ENCODE results near the gene DTNB. TPM values are rescaled to one million over a fixed set of nuclear protein-coding genes. Genes with fewer than 3 reads are reported as not detected.
A peak's percentile ranks its signal among the peaks of the same experiment; 100 is the strongest.
"Not testable (repeated sequence)": the region's sequence is repeated elsewhere in the genome, so short reads cannot be mapped to it uniquely, and the experiment has no call there.

Gene DTNB
- 18.3 TPM for total RNA-seq

GRCh38 chr2:25673300-25674076 lies at the start of gene DTNB:
Gene DTNB, minus strand, starts transcription at chr2:25673577. Its CDS starts 20,917 bp downstream, at chr2:25652660.
- H3K4me3 ChIP-seq (ENCODE audit: low read length), result peak within 1 kb of the TSS; percentile 82

GRCh38 chr2:25722224-25722623 lies 48.8 kb upstream of the DTNB start:
- H3K4me3 ChIP-seq (ENCODE audit: low read length), result no peak overlapping the region
- H3K27me3 ChIP-seq (ENCODE audit: insufficient read depth, low read length), result no peaks in the 10 kb centered on the region
- H3K9me3 ChIP-seq (ENCODE audit: low read depth, low read length), result no peaks in the 10 kb centered on the region
- no peaks in the 10 kb centered on the region for H3K4me1 ChIP-seq (ENCODE audit: insufficient read depth, low read length)

More at GRCh38 chr2:25673300-25674076, at the start of gene DTNB:
- H3K4me1 ChIP-seq (ENCODE audit: insufficient read depth, low read length), result peaks cover 22% of the 10 kb centered on the region
- H3K27me3 ChIP-seq (ENCODE audit: insufficient read depth, low read length), result no peaks in the 10 kb centered on the region
- H3K9me3 ChIP-seq (ENCODE audit: low read depth, low read length), result no peaks in the 10 kb centered on the region

GRCh38 chr2:25720575-25720974 lies 47.2 kb upstream of the DTNB start:
- no peak overlapping the region for H3K4me3 ChIP-seq (ENCODE audit: low read length)
- no peaks in the 10 kb centered on the region for H3K27me3 ChIP-seq (ENCODE audit: insufficient read depth, low read length)
- H3K9me3 ChIP-seq (ENCODE audit: low read depth, low read length), result no peaks in the 10 kb centered on the region
- no peaks in the 10 kb centered on the region for H3K4me1 ChIP-seq (ENCODE audit: insufficient read depth, low read length)

GRCh38 chr2:25714740-25715139 lies 41.4 kb upstream of the DTNB start:
- Histone ChIP-seq H3K4me1 (ENCODE audit: insufficient read depth, low read length) (peaks cover 19% of the 10 kb centered on the region), H3K27me3 (ENCODE audit: insufficient read depth, low read length) (no peaks in the 10 kb centered on the region), H3K9me3 (ENCODE audit: low read depth, low read length) (no peaks in the 10 kb centered on the region)

GRCh38 chr2:25712455-25712854 lies 39.1 kb upstream of the DTNB start:
- Histone ChIP-seq H3K4me3 (ENCODE audit: low read length) (no peak overlapping the region), H3K27me3 (ENCODE audit: insufficient read depth, low read length) (no peaks in the 10 kb centered on the region), H3K9me3 (ENCODE audit: low read depth, low read length) (no peaks in the 10 kb centered on the region), H3K4me1 (ENCODE audit: insufficient read depth, low read length) (peaks cover 19% of the 10 kb centered on the region)

More at GRCh38 chr2:25714740-25715139, 41.4 kb upstream of the DTNB start:
- H3K4me3 ChIP-seq (ENCODE audit: low read length), result no peak overlapping the region

- H3K4me3 ChIP-seq (ENCODE audit: low read length), result peak overlapping the region; percentile 37
- H3K27me3 ChIP-seq (ENCODE audit: insufficient read depth, low read length), result no peaks in the 10 kb centered on the region
- H3K4me1 ChIP-seq (ENCODE audit: insufficient read depth, low read length), result peaks cover 19% of the 10 kb centered on the region
- H3K9me3 ChIP-seq (ENCODE audit: low read depth, low read length), result no peaks in the 10 kb centered on the region
Measured at GRCh38 chr2:25711675-25712354, 38.4 kb upstream of the DTNB start.

GRCh38 chr2:25710750-25711149 lies 37.4 kb upstream of the DTNB start:
- no peaks in the 10 kb centered on the region for H3K27me3 ChIP-seq (ENCODE audit: insufficient read depth, low read length)

GRCh38 chr2:25709349-25709748 lies 36.0 kb upstream of the DTNB start:
- no peaks in the 10 kb centered on the region for H3K9me3 ChIP-seq (ENCODE audit: low read depth, low read length)
- no peak overlapping the region for H3K4me3 ChIP-seq (ENCODE audit: low read length)
- H3K27me3 ChIP-seq (ENCODE audit: insufficient read depth, low read length), result no peaks in the 10 kb centered on the region
- peaks cover 19% of the 10 kb centered on the region for H3K4me1 ChIP-seq (ENCODE audit: insufficient read depth, low read length)

More at GRCh38 chr2:25710750-25711149, 37.4 kb upstream of the DTNB start:
- Histone ChIP-seq H3K4me1 (ENCODE audit: insufficient read depth, low read length) (peaks cover 19% of the 10 kb centered on the region), H3K4me3 (ENCODE audit: low read length) (no peak overlapping the region), H3K9me3 (ENCODE audit: low read depth, low read length) (no peaks in the 10 kb centered on the region)

GRCh38 chr2:25707927-25708590 lies 34.7 kb upstream of the DTNB start:
- H3K27me3 ChIP-seq (ENCODE audit: insufficient read depth, low read length), result no peaks in the 10 kb centered on the region
- H3K4me3 ChIP-seq (ENCODE audit: low read length), result no peak overlapping the region
- no peaks in the 10 kb centered on the region for H3K9me3 ChIP-seq (ENCODE audit: low read depth, low read length)
- H3K4me1 ChIP-seq (ENCODE audit: insufficient read depth, low read length), result peaks cover 19% of the 10 kb centered on the region

- H3K27me3 ChIP-seq (ENCODE audit: insufficient read depth, low read length), result not testable (repeated sequence)
Measured at GRCh38 chr2:25705575-25705974, 32.2 kb upstream of the DTNB start.

GRCh38 chr2:25701801-25702200 lies 28.4 kb upstream of the DTNB start:
- Histone ChIP-seq H3K4me3 (ENCODE audit: low read length) (no peak overlapping the region), H3K9me3 (ENCODE audit: low read depth, low read length) (no peaks in the 10 kb centered on the region), H3K27me3 (ENCODE audit: insufficient read depth, low read length) (no peaks in the 10 kb centered on the region), H3K4me1 (ENCODE audit: insufficient read depth, low read length) (no peaks in the 10 kb centered on the region)

More at GRCh38 chr2:25705575-25705974, 32.2 kb upstream of the DTNB start:
- H3K4me3 ChIP-seq (ENCODE audit: low read length); H3K9me3 ChIP-seq (ENCODE audit: low read depth, low read length); H3K4me1 ChIP-seq (ENCODE audit: insufficient read depth, low read length): not testable (repeated sequence)

GRCh38 chr2:25700221-25700660 lies 26.9 kb upstream of the DTNB start:
- Histone ChIP-seq H3K4me1 (ENCODE audit: insufficient read depth, low read length) (no peaks in the 10 kb centered on the region), H3K27me3 (ENCODE audit: insufficient read depth, low read length) (no peaks in the 10 kb centered on the region), H3K9me3 (ENCODE audit: low read depth, low read length) (no peaks in the 10 kb centered on the region), H3K4me3 (ENCODE audit: low read length) (no peak overlapping the region)

- no peak overlapping the region for H3K4me3 ChIP-seq (ENCODE audit: low read length)
- H3K9me3 ChIP-seq (ENCODE audit: low read depth, low read length), result no peaks in the 10 kb centered on the region
- no peaks in the 10 kb centered on the region for H3K4me1 ChIP-seq (ENCODE audit: insufficient read depth, low read length)
- H3K27me3 ChIP-seq (ENCODE audit: insufficient read depth, low read length), result no peaks in the 10 kb centered on the region
Measured at GRCh38 chr2:25699216-25699615, 25.8 kb upstream of the DTNB start.

- Histone ChIP-seq H3K4me3 (ENCODE audit: low read length) (no peak overlapping the region), H3K4me1 (ENCODE audit: insufficient read depth, low read length) (no peaks in the 10 kb centered on the region), H3K27me3 (ENCODE audit: insufficient read depth, low read length) (no peaks in the 10 kb centered on the region), H3K9me3 (ENCODE audit: low read depth, low read length) (no peaks in the 10 kb centered on the region)
Measured at GRCh38 chr2:25698752-25699151, 25.4 kb upstream of the DTNB start.
